T47D (cell line): Measurements from ENCODE around the gene LDLRAD4.

Source experiments
- DNase-seq, 2 experiments: peaks; one replicate each; pipeline versions ENCODE4 v3.0.0 to v3.0.0-alpha.2; 2011 to 2012; ENCODE audit warnings: low read depth in 1 of 2, low spot score in 1 of 2
- JUND ChIP-seq: IDR thresholded peaks from 2 replicates; pipeline ENCODE4 v1.6.1; 2012; ENCODE audit warnings: low read depth
- in situ Hi-C: cut with HindIII; loops from 2 replicates; pipeline ENCODE4 v1.10.0; 2016; ENCODE audit warnings: low sequenced_read_pairs, low pct_unique_long_range_greater_than_20kb

LDLRAD4 gene

DNA sequence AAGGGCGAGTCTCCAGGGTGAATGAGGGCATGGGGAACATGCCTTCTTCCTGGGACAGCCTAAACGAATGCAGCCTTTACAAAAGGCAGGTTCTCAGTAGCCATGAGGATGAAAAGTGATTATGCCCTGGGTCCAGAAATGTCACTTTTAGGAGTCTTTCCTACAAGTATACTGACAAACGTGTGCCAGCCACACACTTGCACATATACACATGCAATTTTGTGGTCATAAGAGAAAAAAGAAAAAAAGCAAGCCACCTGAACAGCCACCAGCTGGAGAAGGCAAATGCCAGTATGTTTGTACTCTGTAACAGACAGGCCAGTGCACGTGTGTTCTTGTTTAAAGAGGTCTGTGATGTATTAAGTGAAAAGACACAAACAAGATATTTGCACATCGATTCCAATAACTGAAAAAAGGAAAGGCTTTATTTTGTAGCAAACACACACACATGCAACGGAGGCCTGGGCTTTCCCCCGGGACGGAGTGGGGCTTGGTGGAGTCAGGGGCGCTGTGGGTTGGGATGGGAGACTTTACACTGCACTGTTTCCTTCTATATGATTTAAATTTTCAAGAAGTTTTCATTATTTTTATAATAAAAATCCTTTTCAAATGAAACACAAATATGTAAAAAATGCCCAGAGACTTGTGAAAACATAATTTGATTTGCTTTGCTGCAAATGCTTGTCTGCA is 399.4 kb downstream of the LDLRAD4 start:
- DNase-seq, result no peak
- TF ChIP-seq JUND, result no peak
- in situ Hi-C loops, result no loop called here

DNA sequence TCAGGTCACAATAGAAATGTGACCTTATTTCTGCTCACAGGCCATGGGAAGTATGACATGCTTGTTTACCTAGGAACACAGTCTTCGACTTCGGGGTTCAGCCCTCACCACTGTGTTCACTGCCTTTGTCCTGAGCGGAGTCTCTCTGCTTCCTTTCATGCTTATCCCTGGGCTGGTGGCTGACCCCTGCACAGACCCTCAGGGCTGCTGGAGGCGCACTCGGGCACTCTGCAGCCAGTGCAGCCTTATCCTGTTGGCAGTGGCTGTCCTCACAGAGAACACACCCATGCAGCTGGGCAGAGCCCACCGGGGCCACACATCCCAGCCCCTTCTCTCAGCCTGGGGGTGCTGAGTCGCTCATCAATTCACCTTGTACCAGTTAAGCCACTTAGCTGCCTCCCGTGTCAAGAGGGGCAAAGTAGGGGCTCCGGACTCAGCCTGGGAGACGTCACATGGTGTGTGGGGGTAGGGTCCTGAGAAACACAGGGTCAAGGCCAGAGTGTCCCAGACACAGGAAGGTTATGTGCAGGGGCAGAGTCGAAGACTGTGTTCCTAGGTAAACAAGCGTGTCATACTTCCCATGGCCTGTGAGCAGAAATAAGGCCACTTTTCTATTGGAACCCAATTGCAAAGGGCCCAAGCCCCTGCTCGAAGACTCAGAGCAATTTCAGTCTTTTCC is 400.3 kb downstream of the LDLRAD4 start:
- no peak for DNase-seq
- in situ Hi-C loops, result no loop called here
- no peak for TF ChIP-seq JUND

- TF ChIP-seq JUND, result no peak
- DNase-seq, result no peak
- in situ Hi-C loops, result no loop called here
Observed at GRCh38 chr18:13619505-13620205, 401.1 kb downstream of the LDLRAD4 start.

DNA sequence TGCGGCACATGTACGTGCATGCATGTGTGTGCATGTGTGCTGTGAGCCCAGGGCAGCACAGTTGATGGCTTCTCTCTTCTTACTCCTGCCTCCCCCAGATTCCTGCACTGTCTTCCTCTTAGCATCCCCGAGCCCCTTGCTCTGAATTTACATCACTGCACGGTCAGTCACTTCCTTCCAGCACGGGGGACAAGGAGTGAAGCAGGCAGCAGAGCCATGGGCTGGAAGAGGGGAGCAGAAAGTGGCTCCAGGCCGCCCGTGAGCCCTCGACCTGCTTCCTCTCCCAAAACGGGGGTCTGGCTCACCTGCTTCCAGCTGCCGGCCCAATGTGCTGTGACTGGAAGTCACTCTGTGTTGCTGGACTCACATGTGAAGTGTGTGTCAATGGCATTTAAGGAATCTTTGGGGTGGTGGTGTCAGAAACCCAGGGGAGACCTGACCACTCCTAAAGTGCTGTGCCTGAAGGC is 401.7 kb downstream of the LDLRAD4 start:
- TF ChIP-seq JUND, result no peak
- DNase-seq, result no peak
- in situ Hi-C loops, result no loop called here

DNA sequence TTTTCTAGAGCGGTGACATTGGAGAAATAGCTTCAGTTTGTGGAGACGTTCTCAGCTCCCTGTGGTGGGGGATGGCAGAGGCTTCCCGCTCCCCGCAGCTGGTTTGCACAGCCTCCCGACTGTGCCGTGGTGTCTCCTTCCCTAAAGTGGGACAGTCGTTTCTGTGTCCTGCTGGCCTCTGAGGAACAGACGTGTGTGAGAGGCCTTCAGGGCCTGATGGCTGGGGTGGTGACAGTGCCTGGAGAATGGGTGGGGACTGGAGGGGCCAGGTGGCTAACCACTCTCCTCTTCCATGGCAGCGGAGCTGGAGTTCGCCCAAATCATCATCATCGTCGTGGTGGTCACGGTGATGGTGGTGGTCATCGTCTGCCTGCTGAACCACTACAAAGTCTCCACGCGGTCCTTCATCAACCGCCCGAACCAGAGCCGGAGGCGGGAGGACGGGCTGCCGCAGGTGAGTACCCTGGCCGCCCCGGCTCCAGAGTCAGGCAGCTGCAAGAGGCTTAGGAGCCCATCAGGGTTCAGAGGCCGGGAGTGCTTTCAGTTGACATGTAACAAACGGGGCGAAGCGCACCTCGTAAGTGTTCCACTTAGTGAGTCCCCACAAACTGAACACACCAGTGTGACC is 402.4 kb downstream of the LDLRAD4 start:
- no peak for DNase-seq
- in situ Hi-C loops, result no loop called here
- TF ChIP-seq JUND, result no peak

- in situ Hi-C loops, result no loop called here
- no peak for TF ChIP-seq JUND
- DNase-seq, result no peak
Observed at GRCh38 chr18:13621446-13621849, 402.9 kb downstream of the LDLRAD4 start.

DNA sequence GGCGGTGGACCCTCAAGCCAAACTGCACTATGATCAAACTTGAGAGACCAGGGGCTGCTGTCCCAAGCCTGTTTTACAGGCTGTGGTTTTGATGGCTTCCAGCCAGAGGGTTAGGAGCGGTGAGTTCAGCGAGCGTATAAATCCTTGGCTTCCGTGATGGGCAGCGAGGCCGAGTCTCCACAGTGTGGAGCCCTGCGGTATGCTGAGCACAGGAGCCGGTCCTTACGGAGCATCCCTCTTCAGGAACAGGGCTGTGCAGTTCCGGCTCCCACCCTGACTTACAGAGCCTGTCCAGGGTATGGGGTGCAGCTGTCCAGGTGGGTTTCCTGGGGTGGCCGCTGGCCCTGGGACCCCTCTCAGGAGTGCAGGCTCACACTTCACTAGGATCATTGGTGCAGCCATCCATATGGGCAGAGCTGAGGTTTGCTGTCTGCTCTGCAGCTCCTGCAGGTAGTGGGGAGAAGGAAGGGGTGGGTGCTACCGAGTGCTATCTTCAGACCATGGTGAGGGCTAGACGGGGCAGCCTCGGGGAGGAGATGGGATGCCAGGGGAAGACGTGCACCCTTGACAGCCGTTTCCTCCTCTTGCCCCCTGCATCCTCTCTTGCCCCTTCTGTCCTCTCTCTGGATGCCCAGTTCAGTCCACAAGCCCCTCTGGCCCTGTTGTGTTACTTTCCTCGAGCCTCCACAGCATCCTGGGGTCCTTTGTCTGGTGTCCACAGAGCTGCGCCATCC is 403.5 kb downstream of the LDLRAD4 start:
- DNase-seq, result no peak
- in situ Hi-C loops, result no loop called here
- no peak for TF ChIP-seq JUND

DNA sequence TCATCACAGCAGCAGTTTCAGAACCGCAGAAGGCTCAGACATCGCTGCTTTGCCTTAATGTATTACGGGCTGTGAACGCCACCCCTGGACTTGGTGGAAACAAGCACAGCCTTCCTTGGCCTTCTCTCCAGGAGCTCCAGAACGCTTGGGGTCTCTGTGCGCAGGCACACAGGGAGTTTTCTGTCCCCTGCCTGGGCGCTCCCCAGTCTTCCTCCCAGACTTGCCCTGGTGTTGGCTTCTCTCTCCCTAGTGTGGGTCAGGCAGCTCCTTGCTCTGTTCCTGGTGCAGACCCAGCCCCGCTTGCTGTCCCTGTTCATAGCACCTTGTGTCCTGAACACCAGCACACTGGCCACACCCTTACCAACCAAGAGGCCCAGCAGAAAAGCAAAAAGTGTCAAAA is 404.2 kb downstream of the LDLRAD4 start:
- in situ Hi-C loops, result no loop called here
- DNase-seq, result no peak
- TF ChIP-seq JUND, result no peak

- in situ Hi-C loops, result no loop called here
- TF ChIP-seq JUND, result no peak
- no peak for DNase-seq
Observed at GRCh38 chr18:13623348-13623747, 404.8 kb downstream of the LDLRAD4 start.

DNA sequence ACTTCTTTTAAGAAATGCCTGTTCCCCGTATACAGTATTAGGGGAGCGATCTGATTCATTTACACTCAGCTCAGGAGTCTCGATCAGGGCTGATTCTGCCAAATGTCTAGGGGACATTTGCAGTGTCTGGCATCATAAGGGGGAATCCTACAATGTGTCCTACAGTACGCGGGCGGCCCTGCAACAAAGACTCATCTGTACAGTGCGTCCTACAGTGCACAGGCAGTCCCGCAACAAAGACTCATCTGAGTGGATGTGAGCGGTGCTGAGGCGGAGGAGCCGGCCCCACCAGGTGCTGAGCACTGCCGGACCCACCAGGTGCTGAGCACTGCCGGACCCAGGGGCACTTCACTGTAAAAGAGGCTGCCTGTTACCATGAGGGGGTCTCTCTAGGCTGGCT is 405.3 kb downstream of the LDLRAD4 start:
- no peak for TF ChIP-seq JUND
- in situ Hi-C loops, result no loop called here
- no peak for DNase-seq

GRCh38 chr18:13624563-13625237 is 406.1 kb downstream of the LDLRAD4 start:
- DNase-seq, result no peak
- TF ChIP-seq JUND, result no peak
- in situ Hi-C loops, result no loop called here

- in situ Hi-C loops, result no loop called here
- DNase-seq, result no peak
- TF ChIP-seq JUND, result no peak
Observed at GRCh38 chr18:13625355-13625754, 406.8 kb downstream of the LDLRAD4 start.
